ENCODE data around the gene BFSP2. TPM values are rescaled to one million over a fixed set of nuclear protein-coding genes. Genes with fewer than 3 reads are reported as not detected.

Gene BFSP2
- total RNA-seq, 2 donors from 2014 or later, result not detected

GRCh38 chr3:133439563-133439962 is 39.7 kb downstream of the BFSP2 start:
- no peak overlapping the region for H3K27ac ChIP-seq
- WGBS, result 96% methylated on average over 2 of the region's 2 CpGs
- intact Hi-C loops (cut with DNase I), result no loop called here
- H3K9me3 ChIP-seq, result no peaks in the 10 kb centered on the region
- no peak overlapping the region for H3K4me3 ChIP-seq
- no peak for TF ChIP-seq POLR2AphosphoS5 (IDR thresholded peaks at IDR 0.05)
- no peak for TF ChIP-seq CTCF (IDR thresholded peaks at IDR 0.05)
- no peak for TF ChIP-seq POLR2A (IDR thresholded peaks at IDR 0.05)
- H3K27me3 ChIP-seq (replicated peaks; ENCODE audit: insufficient read depth), result no peaks in the 10 kb centered on the region
- H3K4me1 ChIP-seq (replicated peaks), result no peaks in the 10 kb centered on the region
- H3K36me3 ChIP-seq, result no peaks in the 10 kb centered on the region
- no peak for DNase-seq (ENCODE audit: low spot score)

GRCh38 chr3:133440652-133441051 is 40.8 kb downstream of the BFSP2 start:
- Histone ChIP-seq H3K27ac (no peak overlapping the region), H3K4me3 (no peak overlapping the region), H3K4me1 (replicated peaks) (no peaks in the 10 kb centered on the region), H3K9me3 (no peaks in the 10 kb centered on the region), H3K36me3 (no peaks in the 10 kb centered on the region), H3K27me3 (replicated peaks; ENCODE audit: insufficient read depth) (no peaks in the 10 kb centered on the region)
- DNase-seq (ENCODE audit: low spot score), result no peak
- intact Hi-C loops (cut with DNase I), result no loop called here
- TF ChIP-seq CTCF (IDR thresholded peaks at IDR 0.05), result no peak
- no peak for TF ChIP-seq POLR2A (IDR thresholded peaks at IDR 0.05)
- TF ChIP-seq POLR2AphosphoS5 (IDR thresholded peaks at IDR 0.05), result no peak
- 89% methylated on average over 2 of the region's 2 CpGs for WGBS

- Histone ChIP-seq H3K27me3 (replicated peaks; ENCODE audit: insufficient read depth) (no peaks in the 10 kb centered on the region), H3K27ac (no peak overlapping the region), H3K9me3 (no peaks in the 10 kb centered on the region), H3K36me3 (no peaks in the 10 kb centered on the region), H3K4me1 (replicated peaks) (no peaks in the 10 kb centered on the region), H3K4me3 (no peak overlapping the region)
- no peak for DNase-seq (ENCODE audit: low spot score)
- intact Hi-C loops (cut with DNase I), result no loop called here
- WGBS, result 78% methylated on average over 3 of the region's 3 CpGs
- TF ChIP-seq POLR2AphosphoS5 (IDR thresholded peaks at IDR 0.05) (no peak), POLR2A (IDR thresholded peaks at IDR 0.05) (no peak), CTCF (IDR thresholded peaks at IDR 0.05) (no peak)
Measured at GRCh38 chr3:133441867-133442270, 42.0 kb downstream of the BFSP2 start.

- H3K9me3 ChIP-seq, result no peaks in the 10 kb centered on the region
- WGBS, result 89% methylated on average over 1 of the region's 1 CpG
- no peak overlapping the region for H3K4me3 ChIP-seq
- no peak for DNase-seq (ENCODE audit: low spot score)
- intact Hi-C loops (cut with DNase I), result no loop called here
- no peaks in the 10 kb centered on the region for H3K4me1 ChIP-seq (replicated peaks)
- H3K27me3 ChIP-seq (replicated peaks; ENCODE audit: insufficient read depth), result no peaks in the 10 kb centered on the region
- H3K36me3 ChIP-seq, result no peaks in the 10 kb centered on the region
- TF ChIP-seq POLR2A (IDR thresholded peaks at IDR 0.05) (no peak), CTCF (IDR thresholded peaks at IDR 0.05) (no peak), POLR2AphosphoS5 (IDR thresholded peaks at IDR 0.05) (no peak)
- H3K27ac ChIP-seq, result no peak overlapping the region
Measured at GRCh38 chr3:133442518-133442917, 42.7 kb downstream of the BFSP2 start.

- 31% methylated on average over 5 of the region's 5 CpGs for WGBS
- DNase-seq (ENCODE audit: low spot score), result peak; percentile 59
Measured at GRCh38 chr3:133443649-133444422, 44.0 kb downstream of the BFSP2 start.

More at GRCh38 chr3:133443649-133444422, 44.0 kb downstream of the BFSP2 start:
- Histone ChIP-seq H3K4me3 (no peak overlapping the region), H3K36me3 (no peaks in the 10 kb centered on the region), H3K4me1 (replicated peaks) (no peaks in the 10 kb centered on the region), H3K9me3 (no peaks in the 10 kb centered on the region), H3K27me3 (replicated peaks; ENCODE audit: insufficient read depth) (no peaks in the 10 kb centered on the region), H3K27ac (no peak overlapping the region)
- peak; percentile 78 for TF ChIP-seq POLR2AphosphoS5 (IDR thresholded peaks at IDR 0.05)
- no peak for TF ChIP-seq POLR2A (IDR thresholded peaks at IDR 0.05)
- peak in 1 of 4 experiments; percentile 18 for TF ChIP-seq CTCF (IDR thresholded peaks at IDR 0.05)
- intact Hi-C loops (cut with DNase I), result no loop called here
